DMS53 treated with DMSO at 0.1 percent for 48 hours (cell line): Measurements from ENCODE around the gene LRP8.

Experiments used
- DNase-seq: peaks from one replicate; lab custom pipeline; 2025; ENCODE audit not compliant: unreplicated experiment; lab: John Stamatoyannopoulos, UW

The LRP8 gene

GRCh38 chr1:53307037-53307436 lies 20.8 kb downstream of the LRP8 start:
- no peak for DNase-seq

- no peak for DNase-seq
These were observed 21.7 kb downstream of the LRP8 start for GRCh38 chr1:53306168-53306567.

- DNase-seq, result no peak
These were observed 22.2 kb downstream of the LRP8 start for GRCh38 chr1:53305650-53306049.

- DNase-seq, result no peak
These were observed 23.3 kb downstream of the LRP8 start for GRCh38 chr1:53304527-53304926.

- no peak for DNase-seq
These were observed 23.9 kb downstream of the LRP8 start for GRCh38 chr1:53303726-53304515.

GRCh38 chr1:53303243-53303642 lies 24.6 kb downstream of the LRP8 start:
- no peak for DNase-seq

GRCh38 chr1:53299233-53299632 lies 28.6 kb downstream of the LRP8 start:
- no peak for DNase-seq

GRCh38 chr1:53298045-53298637 lies 29.7 kb downstream of the LRP8 start:
- no peak for DNase-seq

- no peak for DNase-seq
These were observed 30.7 kb downstream of the LRP8 start for GRCh38 chr1:53297195-53297594.

- DNase-seq, result no peak
These were observed 31.6 kb downstream of the LRP8 start for GRCh38 chr1:53296117-53296749.

- no peak for DNase-seq
These were observed 32.1 kb downstream of the LRP8 start for GRCh38 chr1:53295726-53296116.

- DNase-seq, result no peak
These were observed 32.6 kb downstream of the LRP8 start for GRCh38 chr1:53295295-53295694.

GRCh38 chr1:53294567-53294966 lies 33.3 kb downstream of the LRP8 start:
- DNase-seq, result no peak

GRCh38 chr1:53294061-53294460 lies 33.8 kb downstream of the LRP8 start:
- DNase-seq, result no peak

GRCh38 chr1:53293123-53293522 lies 34.7 kb downstream of the LRP8 start:
- DNase-seq, result no peak

- DNase-seq, result no peak
These were observed 35.2 kb downstream of the LRP8 start for GRCh38 chr1:53292690-53293089.

GRCh38 chr1:53291574-53291973 lies 36.3 kb downstream of the LRP8 start:
- no peak for DNase-seq

GRCh38 chr1:53288790-53289429 lies 39.0 kb downstream of the LRP8 start:
- no peak for DNase-seq

- no peak for DNase-seq
These were observed 39.7 kb downstream of the LRP8 start for GRCh38 chr1:53288002-53288789.

- no peak for DNase-seq
These were observed 40.9 kb downstream of the LRP8 start for GRCh38 chr1:53286955-53287354.
